ENCODE measurements around the gene PTPRN2.

GRCh38 chr7:157718303-157719007 is 869.2 kb downstream of the PTPRN2 start:
- TF ChIP-seq MAX (IDR thresholded peaks at IDR 0.05; ENCODE audit: low read depth, low read length) (no peak), CTCF (IDR thresholded peaks at IDR 0.05; ENCODE audit: low read depth, low read length) (no peak)
